T-cell (primary cell): ENCODE results near the gene CYP24A1. TPM values are rescaled to one million over a fixed set of nuclear protein-coding genes. Genes with fewer than 3 reads are reported as not detected.

Source experiments
- ATAC-seq, 4 experiments: fragments of 200-7000 bp in 3 of 4; fragments of 150-1000 bp in 1 of 4; cut with Tn5 transposase; replicated peaks in 1 of 4; 1 replicate in 3 of 4; 2 replicates in 1 of 4; pipeline ENCODE4 v1.10.0; 2021; ENCODE audit warnings: moderate library complexity in 3 of 4, mild to moderate bottlenecking in 2 of 4, moderate number of reproducible peaks in 1 of 4
- CTCF ChIA-PET, 2 donors: fragments of 300-600 bp; sonication (Branson Sonifier 250); formaldehyde crosslinking; loops; one replicate each; lab custom pipeline; 2022; ENCODE audit warnings: antibody characterized with exemption in 2 of 2; lab: Charles Lee
- POLR2A ChIA-PET, 2 donors: fragments of 300-600 bp; sonication (Branson Sonifier 250); formaldehyde crosslinking; loops; one replicate each; lab custom pipeline; 2022; ENCODE audit warnings: antibody characterized with exemption in 2 of 2; lab: Charles Lee
- DNase-seq, 35 experiments: peaks; one replicate each; pipeline versions ENCODE4 v3.0.0 to v3.0.0-alpha.2; 2013 to 2023
- H3K27ac ChIP-seq: one replicate; pipeline ENCODE4 v1.5.1; 2013; ENCODE audit warnings: low read length
- H3K27me3 ChIP-seq, 2 experiments: replicated peaks in 1 of 2; 1 replicate in 1 of 2; 2 replicates in 1 of 2; pipeline versions ENCODE4 v1.6.1 to v1.7.0; 2013; ENCODE audit warnings: low read length in 1 of 2, mixed read lengths in 1 of 2; ENCODE audit not compliant: control insufficient read depth in 2 of 2, insufficient read depth in 2 of 2; ENCODE audit errors: extremely low read depth in 1 of 2
- H3K36me3 ChIP-seq, 2 donors: 1 replicate in 1 of 2; 2 replicates in 1 of 2; pipeline versions ENCODE4 v1.6.1 to v1.7.0; 2013; ENCODE audit warnings: low read length in 1 of 2; ENCODE audit not compliant: control insufficient read depth in 2 of 2, insufficient read depth in 1 of 2; ENCODE audit errors: extremely low read depth in 1 of 2
- H3K4me1 ChIP-seq, 2 experiments: 1 replicate in 1 of 2; 2 replicates in 1 of 2; pipeline versions ENCODE4 v1.6.1 to v1.7.0; 2013; ENCODE audit warnings: low read length in 2 of 2, mixed read lengths in 1 of 2; ENCODE audit not compliant: insufficient read depth in 2 of 2, control insufficient read depth in 1 of 2; ENCODE audit errors: extremely low read depth in 1 of 2
- H3K4me3 ChIP-seq, 2 donors: 1 replicate in 1 of 2; 2 replicates in 1 of 2; pipeline versions ENCODE4 v1.5.1 to v1.7.0; 2013; ENCODE audit warnings: mild to moderate bottlenecking in 2 of 2, low read length in 1 of 2, moderate library complexity in 1 of 2; ENCODE audit not compliant: control insufficient read depth in 1 of 2; ENCODE audit errors: extremely low read depth in 1 of 2
- H3K9me3 ChIP-seq: 2 replicates; pipeline ENCODE4 v1.7.0; 2013
- H3K27ac Mint-ChIP-seq, 2 donors: one replicate each; pipeline ENCODE4 v1.8.0; 2020 to 2021; ENCODE audit warnings: mild to moderate bottlenecking in 2 of 2, mixed read lengths in 2 of 2
- H3K27me3 Mint-ChIP-seq, 2 donors: one replicate each; pipeline ENCODE4 v1.8.0; 2021 to 2022; ENCODE audit warnings: mixed read lengths in 2 of 2
- H3K36me3 Mint-ChIP-seq: one replicate; pipeline ENCODE4 v1.8.0; 2021; ENCODE audit warnings: mixed read lengths
- H3K4me1 Mint-ChIP-seq, 3 donors: one replicate each; pipeline ENCODE4 v1.8.0; 2020 to 2022; ENCODE audit warnings: mixed read lengths in 3 of 3, mild to moderate bottlenecking in 1 of 3
- H3K4me3 Mint-ChIP-seq, 3 donors: one replicate each; pipeline ENCODE4 v1.8.0; 2020 to 2022; ENCODE audit warnings: mild to moderate bottlenecking in 3 of 3, mixed read lengths in 3 of 3, moderate library complexity in 3 of 3
- H3K9me3 Mint-ChIP-seq, 3 donors: one replicate each; pipeline ENCODE4 v1.8.0; 2020 to 2022; ENCODE audit warnings: mixed read lengths in 3 of 3
- WGBS: methylation state at CpG from one replicate; pipeline ENCODE4 v1.1.5; 2013; ENCODE audit warnings: missing lambda C conversion rate; ENCODE audit not compliant: insufficient coverage; 5-methylcytosine and 5-hydroxymethylcytosine counted together
- total RNA-seq, 35 experiments: library from RNA in 6 of 35; stranded (reverse) in 6 of 35; fragments of 120-200 nt in 1 of 35; gene quantifications; one replicate each; pipeline versions ENCODE4 v1.2.1 to v1.2.4 and lab custom pipeline; 2013 to 2026

Gene CYP24A1
- total RNA-seq, 5 donors from 2014 or later (not counting 1 experiment from before 2014, with no cell fraction given), result 0.13 to 0.79 (median 0.42) TPM; not detected in 1

DNA sequence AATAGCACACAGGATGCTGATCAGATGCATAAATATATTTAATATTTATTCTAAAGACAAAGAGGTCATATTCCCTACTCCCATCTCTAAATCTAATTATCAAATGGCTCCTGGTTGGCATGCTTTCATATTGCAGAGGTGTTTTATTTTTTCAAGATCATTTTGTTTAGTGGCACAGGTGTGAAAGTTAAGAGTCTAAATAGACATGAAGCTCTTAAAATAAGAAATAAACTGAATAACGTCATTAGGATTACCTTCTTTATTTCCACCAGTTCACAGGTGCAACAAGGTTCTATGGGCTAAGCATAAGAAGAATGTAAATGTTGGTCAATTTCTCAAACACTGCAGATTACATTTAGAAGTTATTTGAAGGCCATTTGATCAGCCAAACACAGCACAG is 7.1 kb upstream of the CYP24A1 start:
- no peaks in the 10 kb centered on the region for H3K36me3 ChIP-seq
- ATAC-seq (no peak), DNase-seq (no peak)
- Mint-ChIP-seq H3K27ac (no peak overlapping the region), H3K27me3 (peaks cover 39 to 47% of the 10 kb centered on the region in 2 donors), H3K36me3 (no peaks in the 10 kb centered on the region), H3K9me3 (no peaks in the 10 kb centered on the region), H3K4me3 (no peak overlapping the region), H3K4me1 (no peaks in the 10 kb centered on the region)
- no peak overlapping the region for H3K4me3 ChIP-seq
- POLR2A ChIA-PET, result interaction anchor here in 1 of 2 donors (0.6 kb wide), 1 partner anchor 810 kb away, joined by 3 read pairs; no protein-coding TSS in a partner anchor
- no CpG with 5 or more reads among the region's 1 CpG for WGBS
- H3K27ac ChIP-seq, result no peak overlapping the region
- CTCF ChIA-PET, result interaction anchor here in 1 of 2 donors (1.0 kb wide), 1 partner anchor 16 kb away, joined by 4 read pairs; no protein-coding TSS in a partner anchor
- no peaks in the 10 kb centered on the region for H3K4me1 ChIP-seq
- no peaks in the 10 kb centered on the region for H3K9me3 ChIP-seq
- H3K27me3 ChIP-seq, result peaks cover 6 to 7% of the 10 kb centered on the region in 2 experiments

GRCh38 chr20:54179946-54180345 is 6.2 kb upstream of the CYP24A1 start:
- ChIA-PET POLR2A (no interaction called here), CTCF (interaction anchor here in 1 of 2 donors (1.0 kb wide), 1 partner anchor 17 kb away, joined by 4 read pairs; no protein-coding TSS in a partner anchor)
- Mint-ChIP-seq H3K4me3 (no peak overlapping the region), H3K4me1 (peaks cover 0 to 1% (median 1%) of the 10 kb centered on the region in 3 donors), H3K27ac (no peak overlapping the region), H3K36me3 (no peaks in the 10 kb centered on the region), H3K9me3 (no peaks in the 10 kb centered on the region), H3K27me3 (peaks cover 40 to 49% of the 10 kb centered on the region in 2 donors)
- Histone ChIP-seq H3K27ac (no peak overlapping the region), H3K9me3 (no peaks in the 10 kb centered on the region), H3K36me3 (no peaks in the 10 kb centered on the region), H3K4me3 (no peak overlapping the region), H3K27me3 (peaks cover 6 to 10% of the 10 kb centered on the region in 2 experiments), H3K4me1 (no peaks in the 10 kb centered on the region)
- WGBS, result no CpG with 5 or more reads among the region's 2 CpGs
- ATAC-seq, result peak in 1 of 4 experiments; percentile 18
- DNase-seq, result no peak

- no peaks in the 10 kb centered on the region for H3K36me3 Mint-ChIP-seq
- no peak overlapping the region for H3K4me3 Mint-ChIP-seq
- H3K27me3 Mint-ChIP-seq, result peaks cover 49 to 55% of the 10 kb centered on the region in 2 donors
- H3K4me1 ChIP-seq, result peaks cover 0 to 11% of the 10 kb centered on the region in 2 experiments
- 59% methylated on average over 2 of the region's 2 CpGs for WGBS
- peaks cover 10 to 22% of the 10 kb centered on the region in 2 experiments for H3K27me3 ChIP-seq
- ChIA-PET POLR2A (no interaction called here), CTCF (no interaction called here)
- no peak for DNase-seq
- no peak overlapping the region for H3K27ac ChIP-seq
- H3K9me3 ChIP-seq, result no peaks in the 10 kb centered on the region
- peaks cover 12 to 14% (median 14%) of the 10 kb centered on the region in 3 donors for H3K4me1 Mint-ChIP-seq
- no peaks in the 10 kb centered on the region for H3K36me3 ChIP-seq
- no peak for ATAC-seq
- no peaks in the 10 kb centered on the region for H3K9me3 Mint-ChIP-seq
- no peak overlapping the region for H3K4me3 ChIP-seq
- no peak overlapping the region for H3K27ac Mint-ChIP-seq
Observed at GRCh38 chr20:54178256-54178655, 4.5 kb upstream of the CYP24A1 start.

- H3K4me3 ChIP-seq, result no peak overlapping the region
- H3K27ac Mint-ChIP-seq, result no peak overlapping the region
- WGBS, result 100% methylated on average over 1 of the region's 6 CpGs
- H3K36me3 ChIP-seq, result no peaks in the 10 kb centered on the region
- DNase-seq (no peak), ATAC-seq (no peak)
- H3K4me1 Mint-ChIP-seq, result peaks cover 20 to 22% (median 21%) of the 10 kb centered on the region in 3 donors
- peaks cover 10 to 30% of the 10 kb centered on the region in 2 experiments for H3K27me3 ChIP-seq
- no peak overlapping the region for H3K27ac ChIP-seq
- ChIA-PET POLR2A (no interaction called here), CTCF (no interaction called here)
- H3K4me1 ChIP-seq, result peaks cover 0 to 16% of the 10 kb centered on the region in 2 experiments
- H3K36me3 Mint-ChIP-seq, result no peaks in the 10 kb centered on the region
- H3K9me3 Mint-ChIP-seq, result no peaks in the 10 kb centered on the region
- no peaks in the 10 kb centered on the region for H3K9me3 ChIP-seq
- peaks cover 49 to 56% of the 10 kb centered on the region in 2 donors for H3K27me3 Mint-ChIP-seq
- H3K4me3 Mint-ChIP-seq, result no peak overlapping the region
Observed at GRCh38 chr20:54177378-54177777, 3.6 kb upstream of the CYP24A1 start.

DNA sequence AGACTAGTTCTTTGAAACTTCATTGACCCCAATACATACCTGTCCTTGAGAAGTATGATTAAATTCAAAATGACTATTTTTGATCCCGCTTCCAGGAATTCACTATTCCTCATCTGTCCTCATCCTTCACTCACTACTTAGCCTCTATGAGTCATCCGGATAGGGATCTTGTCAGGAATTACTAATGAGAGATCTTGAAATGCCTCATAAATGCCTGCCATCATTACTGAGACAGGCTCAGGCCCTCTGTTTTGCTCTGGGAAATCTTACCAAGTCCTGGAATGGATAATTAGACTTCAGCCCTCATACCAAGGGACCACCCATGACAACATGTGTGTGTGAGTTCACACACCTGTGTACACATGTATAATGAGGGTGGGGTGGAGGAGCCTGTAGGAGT is 2.8 kb upstream of the CYP24A1 start:
- Mint-ChIP-seq H3K27me3 (peaks cover 55 to 63% of the 10 kb centered on the region in 2 donors), H3K27ac (no peak overlapping the region), H3K36me3 (no peaks in the 10 kb centered on the region), H3K4me1 (peaks cover 21 to 22% (median 21%) of the 10 kb centered on the region in 3 donors), H3K9me3 (no peaks in the 10 kb centered on the region), H3K4me3 (no peak overlapping the region)
- H3K4me1 ChIP-seq, result peaks cover 0 to 16% of the 10 kb centered on the region in 2 experiments
- CTCF ChIA-PET, result no interaction called here
- peaks cover 14 to 35% of the 10 kb centered on the region in 2 experiments for H3K27me3 ChIP-seq
- no peaks in the 10 kb centered on the region for H3K9me3 ChIP-seq
- no peak overlapping the region for H3K27ac ChIP-seq
- DNase-seq, result no peak
- POLR2A ChIA-PET, result no interaction called here
- ATAC-seq, result no peak
- H3K4me3 ChIP-seq, result no peak overlapping the region
- 100% methylated on average over 1 of the region's 2 CpGs for WGBS
- H3K36me3 ChIP-seq, result no peaks in the 10 kb centered on the region

GRCh38 chr20:54174457-54175175 is 830 bp upstream of the CYP24A1 start:
- peaks cover 61 to 71% of the 10 kb centered on the region in 2 donors for H3K27me3 Mint-ChIP-seq
- H3K27ac Mint-ChIP-seq, result no peak overlapping the region
- no peaks in the 10 kb centered on the region for H3K36me3 ChIP-seq
- H3K27me3 ChIP-seq, result peaks cover 17 to 42% of the 10 kb centered on the region in 2 experiments
- no peak for DNase-seq
- peaks cover 0 to 16% of the 10 kb centered on the region in 2 experiments for H3K4me1 ChIP-seq
- no CpG with 5 or more reads among the region's 18 CpGs for WGBS
- H3K9me3 ChIP-seq, result no peaks in the 10 kb centered on the region
- no peaks in the 10 kb centered on the region for H3K9me3 Mint-ChIP-seq
- H3K27ac ChIP-seq, result no peak overlapping the region
- ChIA-PET POLR2A (no interaction called here), CTCF (no interaction called here)
- H3K36me3 Mint-ChIP-seq, result no peaks in the 10 kb centered on the region
- peak in 1 of 4 experiments; percentile 22 for ATAC-seq
- peaks cover 21 to 22% (median 21%) of the 10 kb centered on the region in 3 donors for H3K4me1 Mint-ChIP-seq
- no peak overlapping the region for H3K4me3 ChIP-seq
- peak overlapping the region; percentile 54 to 73 (median 55) for H3K4me3 Mint-ChIP-seq
